IPS-15b (cell line): ENCODE measurements around the gene UBE2E2.

ENCODE experiments used
- H3K27me3 ChIP-seq: one replicate; pipeline ENCODE4 v1.6.1; 2013; ENCODE audit warnings: low read length; ENCODE audit not compliant: control insufficient read depth, insufficient read depth
- H3K36me3 ChIP-seq: one replicate; pipeline ENCODE4 v1.6.1; 2013; ENCODE audit warnings: low read length; ENCODE audit not compliant: control insufficient read depth, insufficient read depth
- H3K4me1 ChIP-seq: one replicate; pipeline ENCODE4 v1.6.1; 2013; ENCODE audit warnings: mild to moderate bottlenecking, low read length; ENCODE audit not compliant: control insufficient read depth, insufficient read depth
- H3K4me3 ChIP-seq: one replicate; pipeline ENCODE4 v1.5.1; 2013; ENCODE audit warnings: low read depth, low read length
- H3K9ac ChIP-seq: one replicate; pipeline ENCODE4 v1.6.1; 2013; ENCODE audit warnings: low read depth, mild to moderate bottlenecking, low read length
- H3K9me3 ChIP-seq: one replicate; pipeline ENCODE4 v1.6.1; 2013; ENCODE audit warnings: mild to moderate bottlenecking, low read length; ENCODE audit not compliant: control insufficient read depth, insufficient read depth

UBE2E2 gene

GRCh38 chr3:23591374-23591773 lies 388.2 kb downstream of the UBE2E2 start:
- H3K4me1 ChIP-seq = no peaks in the 10 kb centered on the region
- no peaks in the 10 kb centered on the region for H3K36me3 ChIP-seq
- H3K4me3 ChIP-seq = no peak overlapping the region
- no peaks in the 10 kb centered on the region for H3K27me3 ChIP-seq
- no peak overlapping the region for H3K9ac ChIP-seq
- H3K9me3 ChIP-seq = no peaks in the 10 kb centered on the region

- H3K4me3 ChIP-seq = no peak overlapping the region
- H3K4me1 ChIP-seq = no peaks in the 10 kb centered on the region
- no peaks in the 10 kb centered on the region for H3K36me3 ChIP-seq
- no peak overlapping the region for H3K9ac ChIP-seq
- no peaks in the 10 kb centered on the region for H3K27me3 ChIP-seq
- no peaks in the 10 kb centered on the region for H3K9me3 ChIP-seq
Measured at GRCh38 chr3:23592961-23593931, 390.1 kb downstream of the UBE2E2 start.

DNA sequence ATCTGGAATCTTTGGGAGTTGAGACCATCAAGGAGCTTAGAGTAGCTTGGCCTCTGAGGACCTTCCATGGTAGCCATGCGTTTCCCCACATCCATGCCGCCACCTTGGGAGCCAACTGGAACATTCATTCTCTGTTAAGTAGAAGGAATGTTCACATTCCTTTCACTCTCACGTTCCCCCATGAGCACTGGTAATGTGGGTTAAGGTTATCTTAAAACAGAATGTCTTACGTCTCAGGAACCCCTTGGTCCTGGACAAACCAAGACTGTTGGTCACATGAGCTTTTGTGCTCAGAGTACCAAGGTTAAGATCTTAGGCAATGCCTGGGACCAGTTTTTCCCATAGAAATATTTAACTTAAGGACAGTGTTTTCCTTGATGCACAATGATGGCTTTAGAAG lies 390.9 kb downstream of the UBE2E2 start:
- no peaks in the 10 kb centered on the region for H3K4me1 ChIP-seq
- H3K27me3 ChIP-seq = no peaks in the 10 kb centered on the region
- H3K36me3 ChIP-seq = no peaks in the 10 kb centered on the region
- H3K4me3 ChIP-seq = no peak overlapping the region
- H3K9me3 ChIP-seq = no peaks in the 10 kb centered on the region
- H3K9ac ChIP-seq = no peak overlapping the region

GRCh38 chr3:23594894-23595670 lies 392.0 kb downstream of the UBE2E2 start:
- H3K9ac ChIP-seq = no peak overlapping the region
- H3K4me3 ChIP-seq = no peak overlapping the region
- no peaks in the 10 kb centered on the region for H3K4me1 ChIP-seq
- H3K36me3 ChIP-seq = no peaks in the 10 kb centered on the region
- H3K9me3 ChIP-seq = no peaks in the 10 kb centered on the region
- H3K27me3 ChIP-seq = no peaks in the 10 kb centered on the region

DNA sequence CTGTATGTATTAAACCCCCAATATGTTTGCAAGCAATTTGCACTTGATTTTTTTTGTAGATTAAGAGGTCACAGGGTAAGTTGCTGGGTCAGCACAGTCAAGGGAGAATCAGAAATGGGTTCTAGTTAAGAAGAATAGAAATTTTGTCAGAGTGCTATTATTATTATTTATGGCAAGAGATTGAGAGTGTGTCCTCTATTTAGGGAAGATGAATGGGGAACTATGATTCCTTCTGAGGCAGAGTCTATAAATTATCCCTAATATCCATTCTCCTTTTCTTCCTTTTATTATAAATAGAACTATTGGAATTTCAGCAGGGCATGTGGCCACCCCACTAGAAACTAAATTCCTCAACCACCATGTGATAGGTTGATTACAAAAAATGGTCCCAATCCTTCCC lies 392.7 kb downstream of the UBE2E2 start:
- Histone ChIP-seq H3K36me3 (no peaks in the 10 kb centered on the region), H3K4me3 (no peak overlapping the region), H3K4me1 (no peaks in the 10 kb centered on the region), H3K9me3 (no peaks in the 10 kb centered on the region), H3K9ac (no peak overlapping the region), H3K27me3 (no peaks in the 10 kb centered on the region)

GRCh38 chr3:23600167-23600871 lies 397.2 kb downstream of the UBE2E2 start:
- Histone ChIP-seq H3K4me1 (peaks cover 3% of the 10 kb centered on the region), H3K9me3 (no peaks in the 10 kb centered on the region), H3K27me3 (no peaks in the 10 kb centered on the region), H3K4me3 (no peak overlapping the region), H3K36me3 (no peaks in the 10 kb centered on the region), H3K9ac (no peak overlapping the region)

DNA sequence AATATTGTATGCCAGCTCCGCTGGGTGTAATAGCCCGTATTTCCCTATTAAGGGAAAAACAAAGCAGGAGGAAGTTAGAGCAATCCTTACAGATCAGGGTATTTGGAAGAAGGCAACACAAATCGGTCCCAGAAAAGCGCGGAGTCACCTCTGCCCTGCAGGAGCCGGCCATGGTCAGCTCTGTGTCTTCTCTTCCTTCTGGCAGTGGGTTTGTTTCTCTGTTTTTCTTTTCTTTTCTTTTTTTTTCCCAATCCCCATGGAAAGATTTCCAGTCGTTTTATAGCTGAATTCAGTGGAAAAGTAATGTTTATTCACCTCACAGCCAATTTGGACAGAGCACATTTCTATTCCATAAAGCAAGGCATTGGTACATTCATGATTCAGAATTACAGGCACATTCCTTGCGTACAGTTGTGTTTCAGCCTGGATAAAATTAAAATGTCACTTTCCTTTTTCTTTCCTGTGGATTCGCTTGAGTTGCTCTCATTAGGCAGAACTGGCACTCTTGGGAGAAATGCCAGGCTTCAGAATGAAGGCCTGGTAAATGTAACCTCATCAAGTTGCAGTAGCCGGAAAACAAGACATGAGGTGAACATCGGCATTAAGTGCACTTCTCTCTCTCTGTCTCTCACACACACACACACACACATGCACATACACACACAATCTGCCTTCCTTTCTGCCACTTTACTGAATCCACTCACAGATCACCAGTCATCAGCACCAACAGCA lies 398.1 kb downstream of the UBE2E2 start:
- Histone ChIP-seq H3K9ac (no peak overlapping the region), H3K36me3 (no peaks in the 10 kb centered on the region), H3K4me3 (no peak overlapping the region), H3K27me3 (no peaks in the 10 kb centered on the region), H3K4me1 (peaks cover 6% of the 10 kb centered on the region), H3K9me3 (no peaks in the 10 kb centered on the region)

DNA sequence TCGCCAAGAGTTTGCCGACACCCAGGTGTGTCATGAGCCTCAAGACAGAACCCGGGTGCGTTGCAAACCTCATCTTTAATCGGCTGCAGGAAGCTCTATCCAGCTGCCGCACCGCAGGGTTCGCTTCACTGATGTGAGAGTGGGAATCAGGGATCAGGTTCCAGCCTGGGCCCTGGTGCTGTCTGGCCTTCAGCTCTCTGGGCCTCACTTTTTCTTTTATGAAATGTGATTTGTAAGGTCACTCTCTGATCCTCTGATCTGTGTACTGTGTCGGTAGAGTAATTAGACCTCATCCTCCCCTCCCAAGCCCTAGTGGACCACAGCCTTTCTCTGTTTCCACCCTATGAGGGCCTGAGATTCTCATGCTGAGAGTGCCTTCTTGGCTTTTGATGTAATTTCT lies 399.8 kb downstream of the UBE2E2 start:
- no peaks in the 10 kb centered on the region for H3K9me3 ChIP-seq
- no peaks in the 10 kb centered on the region for H3K27me3 ChIP-seq
- H3K36me3 ChIP-seq = no peaks in the 10 kb centered on the region
- H3K4me1 ChIP-seq = peaks cover 6% of the 10 kb centered on the region
- no peak overlapping the region for H3K9ac ChIP-seq
- no peak overlapping the region for H3K4me3 ChIP-seq

DNA sequence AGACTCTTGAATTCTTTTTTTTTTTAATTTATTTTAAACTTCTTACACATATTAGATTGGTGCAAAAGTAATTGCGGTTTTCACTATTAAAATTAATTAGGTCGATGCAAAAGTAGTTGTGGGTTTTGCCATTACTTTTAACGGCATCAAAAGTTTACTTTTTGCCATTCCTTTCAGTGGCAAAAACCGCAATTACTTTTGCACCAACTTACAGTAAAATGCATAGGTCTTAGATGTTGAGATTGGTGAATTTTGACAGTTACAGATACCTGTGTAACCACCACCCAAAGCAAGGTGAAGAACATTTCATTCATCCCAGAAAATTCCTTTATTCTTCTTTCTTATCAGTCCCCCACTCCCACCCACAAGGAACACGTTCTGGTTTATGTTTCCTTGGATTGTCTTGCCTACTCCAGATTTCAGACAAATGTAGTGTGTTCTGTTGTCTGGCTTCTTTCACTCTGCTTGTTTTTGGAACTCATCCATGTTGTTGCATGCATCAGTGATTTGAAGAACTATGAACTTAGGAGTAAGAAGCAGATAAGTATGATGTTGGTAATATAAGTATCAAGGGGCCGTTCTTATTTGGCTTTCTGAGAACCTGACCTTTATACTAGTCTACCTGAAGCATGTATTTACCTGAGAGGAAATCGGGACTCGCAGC lies 404.2 kb downstream of the UBE2E2 start:
- Histone ChIP-seq H3K4me3 (no peak overlapping the region), H3K36me3 (no peaks in the 10 kb centered on the region), H3K9me3 (no peaks in the 10 kb centered on the region), H3K4me1 (peaks cover 23% of the 10 kb centered on the region), H3K9ac (no peak overlapping the region), H3K27me3 (no peaks in the 10 kb centered on the region)

DNA sequence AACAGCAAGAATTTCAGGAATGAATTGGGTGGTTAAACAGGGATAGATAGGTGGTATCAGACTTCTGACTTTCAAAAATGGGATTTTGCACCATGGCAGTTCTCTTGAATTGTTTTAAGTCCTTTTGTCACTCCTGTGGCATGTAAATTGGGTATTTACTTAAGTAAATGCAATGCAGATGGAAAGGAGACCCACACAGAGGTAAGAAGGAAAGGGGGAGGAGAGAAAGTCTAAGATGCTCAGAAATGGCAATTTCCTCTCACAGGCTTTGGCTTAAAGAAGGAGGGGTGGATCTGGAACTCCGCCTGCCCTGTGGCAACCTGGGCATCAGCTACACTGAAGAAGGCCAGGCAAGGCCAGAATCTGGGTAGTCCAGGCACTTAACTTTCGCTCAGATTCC lies 405.5 kb downstream of the UBE2E2 start:
- no peak overlapping the region for H3K4me3 ChIP-seq
- H3K27me3 ChIP-seq = no peaks in the 10 kb centered on the region
- peaks cover 20% of the 10 kb centered on the region for H3K4me1 ChIP-seq

More for the DNA sequence above, 405.5 kb downstream of the UBE2E2 start:
- Histone ChIP-seq H3K9ac (no peak overlapping the region), H3K9me3 (no peaks in the 10 kb centered on the region), H3K36me3 (no peaks in the 10 kb centered on the region)
